SJCRH30 (cell line): ENCODE data around the gene CBFA2T2. TPM values are rescaled to one million over a fixed set of nuclear protein-coding genes. Genes with fewer than 3 reads are reported as not detected.

Experiments used
- DNase-seq, 2 experiments: peaks; one replicate each; pipeline ENCODE4 v3.0.0-alpha.2; 2015 to 2020
- H3K27ac ChIP-seq: fragments of 250-450 bp; sonication (Bioruptor Pico); 2 replicates; pipeline ENCODE4 v1.5.1; 2020; ENCODE audit warnings: mild to moderate bottlenecking, moderate library complexity
- H3K27me3 ChIP-seq: fragments of 250-450 bp; sonication (Bioruptor Pico); 2 replicates; pipeline ENCODE4 v1.5.1; 2020; ENCODE audit warnings: mild to moderate bottlenecking, moderate library complexity
- H3K36me3 ChIP-seq: fragments of 250-450 bp; sonication (Bioruptor Pico); 2 replicates; pipeline ENCODE4 v1.5.1; 2020; ENCODE audit warnings: mild to moderate bottlenecking, moderate library complexity
- H3K4me1 ChIP-seq: fragments of 250-450 bp; sonication (Bioruptor Pico); 2 replicates; pipeline ENCODE4 v1.5.1; 2020; ENCODE audit warnings: mild to moderate bottlenecking, moderate library complexity
- H3K4me3 ChIP-seq: fragments of 250-450 bp; sonication (Bioruptor Pico); 2 replicates; pipeline ENCODE4 v1.5.1; 2020; ENCODE audit warnings: mild to moderate bottlenecking, moderate library complexity
- H3K9me3 ChIP-seq: fragments of 250-450 bp; sonication (Bioruptor Pico); replicated peaks from 2 replicates; pipeline ENCODE4 v1.5.1; 2020; ENCODE audit warnings: mild to moderate bottlenecking, moderate library complexity
- total RNA-seq: library from RNA; depleted of rRNA; stranded (reverse); fragments of >200 nt; shearing (Covaris generic); gene quantifications from 2 replicates; pipeline ENCODE4 v1.2.3, GENCODE V29; 2014

The CBFA2T2 gene
- total RNA-seq, 1 experiment from 2014 or later, result 14.9 TPM

DNA sequence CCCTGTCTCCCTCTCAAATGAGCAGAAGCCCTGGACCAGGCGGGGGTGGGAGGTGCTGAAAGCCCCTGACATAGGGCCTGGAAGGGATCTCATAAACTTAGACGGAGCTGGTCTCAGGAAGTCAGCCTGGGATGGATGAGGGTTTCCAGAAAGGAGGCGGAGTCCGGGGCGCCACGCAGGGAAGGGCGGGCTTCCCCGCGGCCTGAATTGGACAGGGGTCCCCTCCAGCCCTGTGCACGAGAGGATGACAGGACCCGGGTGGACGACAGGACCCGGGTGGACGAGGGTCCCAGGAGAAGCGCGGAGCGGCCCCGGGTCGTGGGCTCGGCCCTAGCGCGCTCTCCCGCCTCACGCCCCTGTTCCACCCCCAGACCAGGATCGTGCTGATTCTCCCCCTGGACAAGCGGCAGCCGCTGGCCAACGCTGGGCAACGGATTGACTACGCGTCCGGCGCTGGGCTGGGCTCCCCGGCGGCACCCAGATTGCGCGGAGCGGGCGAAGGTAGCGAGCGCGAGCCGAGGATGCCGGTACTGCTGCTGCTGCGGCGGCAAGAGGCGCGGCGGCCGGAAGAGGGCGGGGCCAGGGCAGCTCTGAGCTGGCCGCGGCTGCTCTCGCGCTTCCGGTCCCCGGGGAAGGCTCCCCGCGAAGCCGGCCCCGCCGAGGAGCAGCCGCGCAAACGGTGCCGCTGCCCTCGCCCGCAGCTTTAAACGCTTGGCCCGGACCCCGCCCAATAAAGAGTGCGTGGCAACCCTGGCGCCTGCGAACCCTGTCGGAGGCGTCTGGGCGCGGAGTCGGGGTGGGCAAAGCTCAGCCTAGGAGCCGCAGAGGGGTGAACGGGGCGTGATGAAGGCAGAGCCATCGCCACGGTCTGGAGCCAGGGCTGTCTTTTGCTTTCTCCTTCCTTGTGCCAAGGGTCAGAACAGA, 173.5 kb downstream of the CBFA2T2 start:
- peaks cover 13% of the 10 kb centered on the region for H3K36me3 ChIP-seq
- peaks cover 4% of the 10 kb centered on the region; the same call in 1 of the 2 replicates for H3K4me1 ChIP-seq
- H3K27ac ChIP-seq, result peak overlapping the region; percentile 57
- no peaks in the 10 kb centered on the region for H3K9me3 ChIP-seq
- no peaks in the 10 kb centered on the region for H3K27me3 ChIP-seq
- peak; percentile 87 for DNase-seq
- peak overlapping the region; percentile 74 for H3K4me3 ChIP-seq

DNA sequence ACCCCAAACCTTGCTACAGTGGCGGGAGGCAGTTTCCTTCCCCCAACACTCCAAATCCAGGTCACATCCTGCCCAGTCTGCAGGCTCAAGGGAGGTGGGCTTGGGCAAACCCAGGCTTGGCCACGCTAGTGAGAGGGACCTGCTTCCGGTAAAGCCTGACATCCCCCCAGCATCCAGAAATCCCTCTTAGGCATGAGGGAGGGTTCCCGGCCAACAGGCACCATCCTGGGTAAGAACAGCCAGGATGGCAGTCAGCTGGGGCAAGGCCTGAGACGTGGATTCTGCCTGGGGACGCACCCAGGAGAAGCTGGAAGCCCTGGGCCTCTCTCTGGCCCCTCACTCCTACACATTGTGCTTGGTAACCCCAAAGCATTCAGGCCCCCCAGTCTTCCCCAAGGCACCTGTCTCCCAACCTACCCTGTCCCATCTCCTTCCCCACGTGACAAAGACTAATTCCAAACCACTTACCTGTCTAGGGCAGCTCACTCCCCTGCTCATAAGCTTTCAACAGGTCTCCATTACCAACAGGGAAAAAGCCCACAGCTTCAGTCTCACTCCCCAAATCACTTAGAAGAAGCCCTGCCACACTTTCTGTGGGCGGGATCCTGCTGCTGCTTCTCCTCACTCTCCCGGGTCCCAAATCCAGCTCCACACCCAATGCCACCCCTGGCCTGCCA, 174.3 kb downstream of the CBFA2T2 start:
- Histone ChIP-seq H3K4me3 (peak overlapping the region; percentile 74), H3K36me3 (peaks cover 18% of the 10 kb centered on the region), H3K9me3 (no peaks in the 10 kb centered on the region), H3K4me1 (peaks cover 4% of the 10 kb centered on the region; the same call in 1 of the 2 replicates), H3K27ac (peak overlapping the region; percentile 57), H3K27me3 (no peaks in the 10 kb centered on the region)
- DNase-seq, result peak in 1 of 2 experiments; percentile 49

DNA sequence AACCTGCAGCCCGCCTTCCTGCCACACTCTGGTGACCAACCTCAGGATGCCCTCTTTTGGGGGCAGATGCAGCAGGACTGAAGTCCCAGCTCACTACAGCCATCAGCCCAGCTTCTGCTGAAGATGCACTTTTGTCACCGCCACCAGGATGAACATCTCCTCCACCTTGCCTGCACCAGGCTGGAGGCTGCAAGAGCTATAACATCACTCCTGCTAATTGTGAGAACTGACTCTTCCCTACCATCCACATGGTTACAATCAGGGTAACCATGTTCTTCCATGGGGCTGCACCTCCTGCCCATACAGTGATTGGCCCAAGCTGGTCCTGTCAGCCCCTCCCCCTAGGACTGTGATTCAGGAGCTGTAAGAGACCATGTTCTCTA, 174.9 kb downstream of the CBFA2T2 start:
- H3K9me3 ChIP-seq, result no peaks in the 10 kb centered on the region
- peaks cover 4% of the 10 kb centered on the region; the same call in 1 of the 2 replicates for H3K4me1 ChIP-seq
- DNase-seq, result no peak
- no peaks in the 10 kb centered on the region for H3K27me3 ChIP-seq
- H3K4me3 ChIP-seq, result no peak overlapping the region
- H3K27ac ChIP-seq, result no peak overlapping the region
- peaks cover 18% of the 10 kb centered on the region for H3K36me3 ChIP-seq

DNA sequence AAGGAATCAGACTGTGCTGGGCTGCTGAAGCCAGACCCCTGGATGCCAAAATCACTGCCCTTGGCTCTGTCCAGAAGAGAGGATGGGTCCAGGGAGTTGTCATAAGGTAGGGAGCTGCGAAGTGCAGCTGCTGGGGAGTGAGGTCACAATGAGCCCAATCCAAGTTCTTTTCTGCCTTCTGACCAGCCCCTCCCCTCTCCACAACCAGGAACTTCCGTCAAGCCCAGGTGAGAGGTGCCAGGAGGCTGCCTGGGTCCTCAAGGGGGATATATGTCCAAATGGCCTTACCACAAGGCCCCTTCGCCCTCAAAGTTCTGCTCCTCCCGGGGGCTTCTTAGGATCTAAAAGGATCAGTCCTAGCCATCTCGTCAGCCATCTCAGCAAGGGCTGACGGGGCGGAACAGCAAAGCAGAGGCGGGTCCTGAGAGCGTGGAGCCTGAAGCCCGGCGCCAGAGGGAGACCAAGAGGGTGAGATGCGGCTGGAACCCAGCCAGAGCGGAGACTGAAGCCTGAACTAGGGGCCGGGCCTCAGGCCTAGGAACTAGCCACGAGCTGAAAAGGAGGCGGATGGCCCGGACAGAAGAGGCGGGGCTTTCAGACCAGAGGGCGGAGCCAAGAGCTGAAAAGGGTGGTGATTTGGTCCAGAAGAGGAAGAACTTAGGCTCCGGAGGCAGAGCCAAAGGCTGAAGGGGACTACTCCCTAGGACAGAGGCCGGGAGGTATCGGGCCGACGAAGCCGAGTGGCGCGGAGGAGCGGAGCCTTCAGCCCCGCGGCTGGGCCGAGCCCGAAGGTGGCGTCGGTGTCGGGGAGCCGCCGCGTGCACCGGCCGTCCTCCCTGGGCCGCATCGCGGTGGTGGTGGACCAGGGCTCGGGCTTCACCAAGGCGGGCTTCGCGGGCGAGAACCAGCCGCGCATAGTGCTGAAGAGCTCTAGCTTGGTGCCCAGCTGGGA, 176.7 kb downstream of the CBFA2T2 start, which contains the start of gene ACTL10:
TSS of gene ACTL10 (plus strand) at position 651 of the 952 bp plus-strand sequence. CDS start 555 bp downstream, outside the sequence.
- Histone ChIP-seq H3K9me3 (no peaks in the 10 kb centered on the region), H3K4me3 (no peak within 1 kb of the TSS), H3K4me1 (peaks cover 4% of the 10 kb centered on the region; the same call in 1 of the 2 replicates), H3K36me3 (peaks cover 24% of the 10 kb centered on the region), H3K27me3 (no peaks in the 10 kb centered on the region), H3K27ac (no peak within 1 kb of the TSS)
- DNase-seq, result no peak

DNA sequence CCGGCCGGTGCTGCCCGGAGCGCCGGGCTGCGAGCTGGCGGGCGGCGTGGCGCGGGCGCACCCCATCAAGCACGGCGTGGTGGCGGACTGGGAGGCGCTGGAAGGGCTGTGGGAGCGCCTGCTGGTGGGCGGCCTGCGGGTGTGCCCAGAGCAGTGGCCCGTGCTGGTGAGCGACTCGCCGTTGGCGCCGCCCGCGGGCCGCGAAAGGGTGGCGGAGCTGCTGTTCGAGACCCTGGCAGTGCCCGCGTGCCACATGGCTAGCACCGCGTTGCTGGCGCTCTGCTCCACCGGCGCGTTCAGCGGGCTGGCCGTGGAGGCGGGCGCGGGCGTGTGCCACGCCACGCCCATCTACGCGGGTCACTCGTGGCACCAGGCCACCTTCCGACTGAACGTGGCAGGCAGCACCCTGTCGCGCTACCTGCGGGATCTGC, 177.4 kb downstream of the CBFA2T2 start:
- Histone ChIP-seq H3K4me1 (peaks cover 4% of the 10 kb centered on the region; the same call in 1 of the 2 replicates), H3K27me3 (no peaks in the 10 kb centered on the region), H3K4me3 (no peak overlapping the region), H3K27ac (no peak overlapping the region), H3K9me3 (no peaks in the 10 kb centered on the region), H3K36me3 (peaks cover 28% of the 10 kb centered on the region)
- no peak for DNase-seq

DNA sequence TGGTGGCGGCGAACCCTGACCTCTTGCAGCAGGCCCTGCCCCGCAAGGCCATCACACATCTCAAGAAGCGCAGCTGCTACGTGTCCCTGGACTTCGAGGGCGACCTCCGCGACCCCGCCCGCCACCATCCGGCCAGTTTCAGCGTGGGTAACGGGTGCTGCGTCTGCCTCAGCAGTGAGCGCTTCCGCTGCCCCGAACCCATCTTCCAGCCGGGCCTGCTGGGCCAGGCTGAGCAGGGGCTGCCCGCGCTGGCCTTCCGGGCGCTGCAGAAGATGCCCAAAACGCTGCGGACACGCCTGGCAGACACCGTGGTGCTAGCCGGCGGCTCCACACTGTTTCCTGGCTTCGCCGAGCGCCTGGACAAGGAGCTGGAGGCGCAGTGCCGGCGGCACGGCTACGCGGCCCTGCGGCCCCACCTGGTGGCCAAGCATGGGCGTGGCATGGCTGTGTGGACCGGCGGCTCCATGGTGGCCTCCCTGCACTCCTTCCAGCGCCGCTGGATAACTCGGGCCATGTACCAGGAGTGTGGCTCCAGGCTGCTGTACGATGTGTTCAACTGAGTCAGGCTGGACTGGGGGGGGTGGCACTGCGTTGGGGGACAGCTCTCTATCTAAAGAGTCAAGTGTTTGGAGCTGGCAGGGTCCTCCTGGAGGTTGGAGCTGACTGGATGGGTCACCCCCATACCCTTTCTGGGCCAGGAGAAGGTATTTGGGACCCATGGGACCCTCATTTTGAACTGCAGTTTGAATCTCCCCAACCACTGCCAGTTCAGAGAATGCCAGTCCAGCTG, 178.0 kb downstream of the CBFA2T2 start:
- Histone ChIP-seq H3K36me3 (peaks cover 28% of the 10 kb centered on the region), H3K27ac (no peak overlapping the region), H3K27me3 (no peaks in the 10 kb centered on the region), H3K4me3 (no peak overlapping the region), H3K9me3 (no peaks in the 10 kb centered on the region), H3K4me1 (peaks cover 8% of the 10 kb centered on the region)
- DNase-seq, result no peak

DNA sequence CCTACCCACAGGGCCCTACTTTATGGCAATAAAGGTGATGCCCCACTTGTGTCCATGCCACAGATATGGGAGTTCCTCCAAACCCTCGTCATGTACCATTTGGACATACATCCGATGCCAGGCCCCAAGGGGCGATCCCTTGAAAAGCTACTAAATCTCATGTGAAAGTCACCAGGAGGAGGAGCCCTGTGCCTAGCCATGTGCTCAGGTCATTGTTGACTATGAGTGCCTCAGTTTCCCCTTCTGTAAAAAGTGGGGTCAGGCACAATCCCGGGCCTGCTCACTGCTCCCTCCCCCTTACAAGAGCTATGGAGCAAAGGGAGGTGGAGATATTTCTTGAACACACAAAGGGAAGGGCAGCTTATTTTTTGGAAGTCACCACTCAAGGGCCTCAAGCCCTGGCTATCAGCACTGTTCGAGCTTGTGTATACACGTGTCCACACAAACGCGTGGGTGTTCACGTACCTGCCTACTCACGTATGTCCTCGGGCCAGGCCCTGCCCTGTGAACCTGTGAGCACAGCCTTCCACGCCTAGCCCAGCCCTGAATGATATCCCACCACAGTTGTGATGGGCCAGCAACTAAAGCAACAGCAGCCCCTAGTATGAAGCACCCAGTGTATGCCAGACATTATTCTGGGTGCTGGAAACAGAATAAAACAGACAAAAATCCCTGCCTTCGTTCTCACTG, 178.7 kb downstream of the CBFA2T2 start:
- Histone ChIP-seq H3K9me3 (no peaks in the 10 kb centered on the region), H3K27me3 (no peaks in the 10 kb centered on the region), H3K4me1 (peaks cover 13% of the 10 kb centered on the region), H3K4me3 (no peak overlapping the region), H3K27ac (no peak overlapping the region), H3K36me3 (peaks cover 28% of the 10 kb centered on the region)
- no peak for DNase-seq

DNA sequence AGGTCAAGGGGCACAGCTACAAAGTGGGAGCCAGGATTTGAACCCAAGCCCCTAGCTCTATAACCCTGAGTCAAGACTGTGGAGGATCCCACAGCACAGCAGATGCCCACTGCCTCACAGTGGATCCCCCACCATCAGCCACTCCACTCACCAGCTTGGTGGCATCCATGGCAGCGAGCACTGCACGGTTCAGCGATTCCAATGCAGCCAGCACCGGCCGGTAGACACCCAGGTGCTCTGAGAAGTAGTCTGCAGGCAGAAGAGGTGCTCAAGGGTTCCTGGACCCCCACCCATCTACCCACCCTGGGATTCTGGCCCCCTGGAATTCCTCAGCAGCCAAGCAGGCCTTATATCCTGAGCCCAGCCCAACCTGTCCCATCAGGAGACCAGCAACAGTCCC, 179.3 kb downstream of the CBFA2T2 start:
- H3K4me1 ChIP-seq, result peaks cover 12% of the 10 kb centered on the region
- no peak overlapping the region for H3K27ac ChIP-seq
- no peaks in the 10 kb centered on the region for H3K27me3 ChIP-seq
- no peak for DNase-seq
- no peaks in the 10 kb centered on the region for H3K9me3 ChIP-seq
- peaks cover 28% of the 10 kb centered on the region for H3K36me3 ChIP-seq
- H3K4me3 ChIP-seq, result no peak overlapping the region

DNA sequence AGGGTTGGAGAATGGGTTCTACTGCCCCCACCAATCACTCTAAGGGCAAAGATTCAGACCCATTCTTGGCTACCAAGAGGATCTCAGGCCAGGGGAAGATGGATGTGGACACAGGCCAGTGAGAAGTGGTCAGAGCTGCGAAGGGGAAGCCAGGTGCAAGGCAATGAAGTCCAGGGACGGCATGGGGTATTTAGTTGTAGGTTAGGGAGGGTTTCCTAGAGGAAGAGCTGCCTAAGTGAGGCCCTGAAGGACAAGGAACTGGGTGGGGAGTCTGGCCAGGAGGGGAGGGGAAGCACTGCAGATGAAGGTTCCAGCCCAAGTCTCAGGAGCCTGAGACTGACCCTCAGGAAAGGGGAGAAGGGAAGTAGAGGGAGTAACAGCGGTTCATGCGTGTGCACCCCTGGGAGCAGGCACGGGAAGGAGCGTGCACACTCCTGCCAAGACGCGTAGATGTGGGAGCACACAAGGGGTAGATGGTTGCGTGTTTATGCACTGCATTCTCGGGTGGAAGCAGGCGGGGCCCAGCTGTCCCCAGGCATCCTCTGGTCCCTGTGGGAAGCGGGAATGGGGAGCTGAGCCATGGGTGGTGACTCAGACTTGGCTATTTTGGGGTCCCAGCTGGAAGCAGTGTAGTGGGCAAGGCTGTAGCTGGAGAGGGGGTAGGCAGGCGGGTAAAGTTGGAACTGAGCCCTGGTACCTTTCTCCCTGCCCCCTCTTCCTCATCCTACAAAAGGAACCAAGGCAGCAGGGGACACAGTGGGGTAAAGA, 180.2 kb downstream of the CBFA2T2 start:
- Histone ChIP-seq H3K4me1 (peaks cover 14% of the 10 kb centered on the region), H3K36me3 (peaks cover 28% of the 10 kb centered on the region), H3K27ac (no peak overlapping the region), H3K4me3 (no peak overlapping the region), H3K27me3 (no peaks in the 10 kb centered on the region), H3K9me3 (no peaks in the 10 kb centered on the region)
- no peak for DNase-seq

DNA sequence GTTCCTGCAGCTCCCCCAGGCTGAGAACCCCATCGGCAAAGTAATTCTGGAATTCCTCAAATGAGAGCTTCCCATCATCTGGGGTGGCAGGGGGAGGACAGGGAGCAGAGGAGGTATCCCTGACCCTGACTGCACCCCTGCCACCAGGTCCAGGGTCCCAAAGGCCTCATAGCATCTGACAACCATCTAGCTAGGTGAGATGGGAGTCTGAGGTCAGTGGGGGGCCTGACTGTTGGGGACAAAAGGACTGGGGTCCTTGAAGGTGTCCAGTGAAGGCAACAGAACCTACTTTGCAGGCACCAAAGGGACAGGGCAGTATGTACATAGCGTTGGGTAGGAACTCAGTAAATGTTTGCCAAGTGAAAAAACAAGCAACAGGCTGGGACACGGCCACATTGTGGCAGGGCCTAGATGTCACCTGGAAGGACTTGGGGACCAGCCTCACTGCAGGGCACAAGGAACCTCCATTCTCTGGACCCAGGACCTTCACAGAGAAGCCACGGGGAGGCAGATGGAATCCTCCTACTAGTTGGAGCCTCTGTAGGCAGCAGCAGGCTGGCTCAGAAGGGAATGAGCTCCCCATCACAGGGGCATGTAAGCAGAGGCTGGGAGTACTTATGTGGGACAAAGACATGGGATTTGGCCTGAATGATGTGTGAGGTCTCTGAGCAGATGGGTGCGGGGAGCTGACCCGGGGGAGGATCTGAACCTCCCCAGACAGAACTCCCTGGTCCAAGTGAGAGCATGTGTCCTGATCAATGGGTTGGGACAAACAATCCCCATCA, 181.0 kb downstream of the CBFA2T2 start:
- H3K4me3 ChIP-seq, result no peak overlapping the region
- peaks cover 28% of the 10 kb centered on the region for H3K36me3 ChIP-seq
- DNase-seq, result no peak
- H3K9me3 ChIP-seq, result no peaks in the 10 kb centered on the region
- no peak overlapping the region for H3K27ac ChIP-seq
- H3K4me1 ChIP-seq, result peaks cover 21% of the 10 kb centered on the region
- no peaks in the 10 kb centered on the region for H3K27me3 ChIP-seq

DNA sequence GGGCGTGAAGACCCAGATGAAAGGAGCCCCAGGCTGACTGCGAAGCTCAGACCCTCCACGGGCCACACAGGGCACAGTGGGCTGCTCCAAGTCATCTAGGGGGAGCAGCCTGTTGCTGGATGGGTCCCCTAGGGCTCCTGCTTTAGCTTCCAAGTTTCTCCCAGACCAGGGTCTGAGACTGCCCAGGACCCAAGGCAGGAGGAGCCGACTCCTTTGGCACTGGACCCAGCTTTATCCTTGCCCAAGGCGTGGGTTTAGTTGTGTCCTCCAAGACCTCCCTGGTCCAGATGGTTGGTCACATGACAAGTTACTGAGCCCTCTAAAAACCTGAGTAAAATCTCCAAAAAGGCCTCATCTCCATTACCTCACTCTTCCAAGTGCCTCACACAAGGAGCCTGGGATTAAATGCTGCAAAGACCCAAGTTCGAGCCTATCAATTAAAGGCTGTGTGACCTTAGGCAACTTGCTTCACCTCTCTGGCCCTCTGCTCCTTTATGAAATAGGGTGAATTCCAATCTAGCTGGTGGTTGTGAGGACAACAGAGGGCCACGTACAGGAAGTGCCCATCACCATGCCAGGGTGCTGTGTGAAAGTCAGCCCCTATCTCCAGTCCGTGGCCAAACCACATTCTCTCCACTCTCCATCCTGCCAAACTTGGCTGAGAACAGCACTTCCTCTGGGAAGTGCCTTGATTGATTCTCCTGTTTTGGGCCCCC, 181.8 kb downstream of the CBFA2T2 start:
- Histone ChIP-seq H3K4me1 (peaks cover 21% of the 10 kb centered on the region), H3K27me3 (no peaks in the 10 kb centered on the region), H3K27ac (no peak overlapping the region), H3K4me3 (no peak overlapping the region), H3K9me3 (no peaks in the 10 kb centered on the region), H3K36me3 (peaks cover 36% of the 10 kb centered on the region)
- DNase-seq, result no peak
